ENCODE data around the gene LCNL1. TPM values are rescaled to one million over a fixed set of nuclear protein-coding genes. Genes with fewer than 3 reads are reported as not detected.

The LCNL1 gene
- total and polyA plus RNA-seq, 4 donors, result 0.01 to 0.08 TPM; not detected in 2

DNA sequence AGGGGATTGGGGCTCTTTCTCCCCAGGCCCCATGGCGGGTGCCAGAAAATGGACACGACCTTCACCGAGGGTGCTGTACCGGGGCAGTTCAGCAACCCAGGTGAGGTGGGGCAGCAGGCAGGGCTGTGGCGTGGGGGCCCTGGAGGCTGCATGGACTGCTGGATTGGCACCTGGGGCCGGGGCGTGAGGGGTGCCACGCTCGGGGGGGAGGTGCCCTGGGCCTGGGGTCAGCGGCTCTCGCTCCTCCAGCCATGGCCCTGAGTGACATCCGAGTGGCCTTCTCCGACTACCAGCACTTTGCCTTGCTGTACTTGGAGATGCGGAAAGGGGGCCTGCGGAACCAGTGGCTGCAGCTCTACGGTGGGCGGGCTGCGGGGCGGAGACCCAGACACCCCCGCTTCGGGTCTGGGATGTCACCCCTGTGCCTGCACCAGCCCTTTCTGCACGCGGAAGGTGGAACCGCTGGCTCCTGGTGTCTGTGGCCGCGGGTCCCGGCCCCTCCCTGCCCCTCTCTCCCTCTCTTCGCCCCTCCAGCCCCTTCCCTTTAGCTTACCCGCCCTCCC is 1.8 kb downstream of the LCNL1 start:
- Histone ChIP-seq H3K27ac (ENCODE audit: low read depth in 1 of 2, low read length in 2 of 2) (no peak overlapping the region), H3K9ac (ENCODE audit: low read depth in 1 of 2, low read length in 2 of 2) (no peak overlapping the region), H3K36me3 (ENCODE audit: control insufficient read depth in 4 of 4, insufficient read depth in 3 of 4, low read depth in 1 of 4, low read length in 3 of 4) (no peaks in the 10 kb centered on the region), H3K4me1 (ENCODE audit: control insufficient read depth in 4 of 4, insufficient read depth in 4 of 4, low read length in 3 of 4) (peaks cover 0 to 4% (median 1%) of the 10 kb centered on the region in 4 donors), H3K4me3 (ENCODE audit: low read depth in 1 of 3, low read length in 3 of 3) (no peak overlapping the region), H3K27me3 (ENCODE audit: control insufficient read depth in 4 of 4, insufficient read depth in 4 of 4, low read length in 3 of 4) (peaks cover 0 to 6% (median under 1%) of the 10 kb centered on the region in 4 donors), H3K9me3 (ENCODE audit: control insufficient read depth in 4 of 4, low read length in 3 of 4) (no peaks in the 10 kb centered on the region)
- TF ChIP-seq RXRA (IDR thresholded peaks at IDR 0.05) (no peak), MAX (IDR thresholded peaks at IDR 0.05) (no peak), YY1 (IDR thresholded peaks at IDR 0.05) (no peak), HNF4A (conservative IDR thresholded peaks at IDR 0.05) (no peak), RAD21 (IDR thresholded peaks at IDR 0.05) (no peak), SP1 (IDR thresholded peaks at IDR 0.05) (no peak), ATF3 (IDR thresholded peaks at IDR 0.05) (no peak), TAF1 (conservative IDR thresholded peaks at IDR 0.05) (no peak), NR2F2 (IDR thresholded peaks at IDR 0.05) (no peak), HNF4G (IDR thresholded peaks at IDR 0.05) (no peak)
- TF ChIP-seq, protein P1, sequence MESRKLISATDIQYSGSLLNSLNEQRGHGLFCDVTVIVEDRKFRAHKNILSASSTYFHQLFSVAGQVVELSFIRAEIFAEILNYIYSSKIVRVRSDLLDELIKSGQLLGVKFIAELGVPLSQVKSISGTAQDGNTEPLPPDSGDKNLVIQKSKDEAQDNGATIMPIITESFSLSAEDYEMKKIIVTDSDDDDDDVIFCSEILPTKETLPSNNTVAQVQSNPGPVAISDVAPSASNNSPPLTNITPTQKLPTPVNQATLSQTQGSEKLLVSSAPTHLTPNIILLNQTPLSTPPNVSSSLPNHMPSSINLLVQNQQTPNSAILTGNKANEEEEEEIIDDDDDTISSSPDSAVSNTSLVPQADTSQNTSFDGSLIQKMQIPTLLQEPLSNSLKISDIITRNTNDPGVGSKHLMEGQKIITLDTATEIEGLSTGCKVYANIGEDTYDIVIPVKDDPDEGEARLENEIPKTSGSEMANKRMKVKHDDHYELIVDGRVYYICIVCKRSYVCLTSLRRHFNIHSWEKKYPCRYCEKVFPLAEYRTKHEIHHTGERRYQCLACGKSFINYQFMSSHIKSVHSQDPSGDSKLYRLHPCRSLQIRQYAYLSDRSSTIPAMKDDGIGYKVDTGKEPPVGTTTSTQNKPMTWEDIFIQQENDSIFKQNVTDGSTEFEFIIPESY (IDR thresholded peaks at IDR 0.05), result no peak
- DNase-seq (ENCODE audit: low spot score), result no peak
- 57% methylated on average over 29 of the region's 29 CpGs for WGBS

DNA sequence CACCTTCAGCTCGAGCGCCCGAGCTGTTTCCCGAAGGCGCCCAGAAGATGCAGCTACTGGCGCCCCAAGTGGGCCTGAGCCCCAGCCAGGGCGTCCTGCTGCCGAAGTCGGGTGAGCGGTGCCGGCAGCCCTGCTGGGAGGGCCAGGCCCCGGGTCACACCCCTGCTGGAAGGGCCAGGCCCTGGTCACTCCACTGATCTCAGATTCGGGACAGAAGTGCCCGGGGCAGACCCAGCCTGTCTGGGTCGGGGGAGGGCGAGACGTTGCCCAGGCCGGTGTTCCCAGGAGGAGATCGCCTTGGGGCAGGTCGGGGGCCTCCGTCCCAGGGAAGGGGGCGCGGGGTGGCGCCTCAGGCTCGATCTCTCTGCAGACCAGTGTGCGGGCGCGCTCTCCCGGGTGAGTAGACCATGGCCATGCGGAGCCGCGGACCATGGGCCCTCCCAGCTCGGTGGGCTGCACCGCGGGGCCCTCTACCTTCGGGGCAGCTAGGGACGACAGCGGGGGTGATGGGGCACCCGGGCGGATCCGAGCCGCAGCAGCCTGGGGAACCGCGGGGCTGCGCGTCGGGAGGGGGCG is 2.3 kb downstream of the LCNL1 start:
- no peak overlapping the region for H3K27ac ChIP-seq (ENCODE audit: low read depth in 1 of 2, low read length in 2 of 2)

More for the DNA sequence above, 2.3 kb downstream of the LCNL1 start:
- H3K4me1 ChIP-seq (ENCODE audit: control insufficient read depth in 4 of 4, insufficient read depth in 4 of 4, low read length in 3 of 4), result peaks cover 0 to 4% (median 1%) of the 10 kb centered on the region in 4 donors
- no peak overlapping the region for H3K9ac ChIP-seq (ENCODE audit: low read depth in 1 of 2, low read length in 2 of 2)
- no peak overlapping the region for H3K4me3 ChIP-seq (ENCODE audit: low read depth in 1 of 3, low read length in 3 of 3)
- DNase-seq (ENCODE audit: low spot score), result no peak
- no peaks in the 10 kb centered on the region for H3K9me3 ChIP-seq (ENCODE audit: control insufficient read depth in 4 of 4, low read length in 3 of 4)
- H3K27me3 ChIP-seq (ENCODE audit: control insufficient read depth in 4 of 4, insufficient read depth in 4 of 4, low read length in 3 of 4), result peaks cover 0 to 6% (median under 1%) of the 10 kb centered on the region in 4 donors
- H3K36me3 ChIP-seq (ENCODE audit: control insufficient read depth in 4 of 4, insufficient read depth in 3 of 4, low read depth in 1 of 4, low read length in 3 of 4), result no peaks in the 10 kb centered on the region
- no peak for TF ChIP-seq JUND (IDR thresholded peaks at IDR 0.05)
- TF ChIP-seq, protein P2, sequence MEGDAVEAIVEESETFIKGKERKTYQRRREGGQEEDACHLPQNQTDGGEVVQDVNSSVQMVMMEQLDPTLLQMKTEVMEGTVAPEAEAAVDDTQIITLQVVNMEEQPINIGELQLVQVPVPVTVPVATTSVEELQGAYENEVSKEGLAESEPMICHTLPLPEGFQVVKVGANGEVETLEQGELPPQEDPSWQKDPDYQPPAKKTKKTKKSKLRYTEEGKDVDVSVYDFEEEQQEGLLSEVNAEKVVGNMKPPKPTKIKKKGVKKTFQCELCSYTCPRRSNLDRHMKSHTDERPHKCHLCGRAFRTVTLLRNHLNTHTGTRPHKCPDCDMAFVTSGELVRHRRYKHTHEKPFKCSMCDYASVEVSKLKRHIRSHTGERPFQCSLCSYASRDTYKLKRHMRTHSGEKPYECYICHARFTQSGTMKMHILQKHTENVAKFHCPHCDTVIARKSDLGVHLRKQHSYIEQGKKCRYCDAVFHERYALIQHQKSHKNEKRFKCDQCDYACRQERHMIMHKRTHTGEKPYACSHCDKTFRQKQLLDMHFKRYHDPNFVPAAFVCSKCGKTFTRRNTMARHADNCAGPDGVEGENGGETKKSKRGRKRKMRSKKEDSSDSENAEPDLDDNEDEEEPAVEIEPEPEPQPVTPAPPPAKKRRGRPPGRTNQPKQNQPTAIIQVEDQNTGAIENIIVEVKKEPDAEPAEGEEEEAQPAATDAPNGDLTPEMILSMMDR (IDR thresholded peaks at IDR 0.05; ENCODE audit: low read depth, low read length, missing input control), result no peak
- no peak for TF ChIP-seq FOXA2 (IDR thresholded peaks at IDR 0.05)
- no peak for TF ChIP-seq RAD21 (IDR thresholded peaks at IDR 0.05)
- TF ChIP-seq YY1 (IDR thresholded peaks at IDR 0.05), result no peak
- no peak for TF ChIP-seq TAF1 (conservative IDR thresholded peaks at IDR 0.05)
- TF ChIP-seq RXRA (IDR thresholded peaks at IDR 0.05), result no peak
- no peak for TF ChIP-seq GABPA (IDR thresholded peaks at IDR 0.05 in 1 of 2, conservative IDR thresholded peaks at IDR 0.05 in 1 of 2)
- WGBS, result 17% methylated on average over 48 of the region's 48 CpGs
